Inflammatory macrophage (primary cell): Measurements from ENCODE around the gene CALHM3.

Experiments used
- DNase-seq, 2 donors: peaks; one replicate each; pipeline ENCODE4 v3.0.0-alpha.2; 2020 to 2022

The CALHM3 gene

DNA sequence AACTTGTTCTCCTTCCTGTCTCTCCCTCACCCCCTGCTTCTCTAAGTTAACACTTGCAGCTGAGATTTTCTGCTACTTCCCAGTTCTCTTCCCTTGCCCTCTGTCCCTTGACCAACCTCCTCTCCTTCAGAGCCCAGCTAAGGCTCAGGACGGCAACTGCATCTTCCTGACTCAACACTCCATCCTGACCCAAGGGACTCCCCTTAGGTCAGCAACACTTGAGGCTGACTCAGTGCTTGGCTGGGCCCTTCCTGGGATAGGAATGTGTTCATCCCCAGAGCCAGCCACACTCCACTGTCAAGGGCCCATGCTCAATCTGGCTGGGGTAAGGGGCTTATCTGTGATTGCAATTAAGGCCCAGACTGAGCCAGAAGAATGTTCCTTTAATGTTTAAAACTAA lies 30.3 kb downstream of the CALHM3 start:
- peak; percentile 43 to 63 for DNase-seq

DNA sequence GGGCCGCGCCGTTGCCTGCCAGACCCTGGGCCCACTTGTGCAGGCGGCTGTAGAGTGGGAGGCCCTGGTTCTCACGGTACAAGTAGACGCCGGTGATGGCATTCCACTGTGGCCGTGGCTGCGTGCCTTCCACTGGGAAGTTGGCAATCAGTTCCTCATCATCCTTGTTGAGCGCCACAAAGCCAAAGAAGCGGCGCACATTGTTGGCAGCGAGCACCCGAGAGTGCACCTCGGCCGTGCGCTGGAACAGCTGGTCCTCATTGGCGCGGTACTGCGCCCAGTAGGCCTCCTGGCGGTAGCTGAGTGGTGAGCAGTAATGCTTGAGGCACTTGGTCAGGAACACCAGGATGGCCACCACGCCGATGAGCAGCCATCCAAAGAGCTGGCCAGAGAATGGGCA lies 31.9 kb downstream of the CALHM3 start:
- no peak for DNase-seq

DNA sequence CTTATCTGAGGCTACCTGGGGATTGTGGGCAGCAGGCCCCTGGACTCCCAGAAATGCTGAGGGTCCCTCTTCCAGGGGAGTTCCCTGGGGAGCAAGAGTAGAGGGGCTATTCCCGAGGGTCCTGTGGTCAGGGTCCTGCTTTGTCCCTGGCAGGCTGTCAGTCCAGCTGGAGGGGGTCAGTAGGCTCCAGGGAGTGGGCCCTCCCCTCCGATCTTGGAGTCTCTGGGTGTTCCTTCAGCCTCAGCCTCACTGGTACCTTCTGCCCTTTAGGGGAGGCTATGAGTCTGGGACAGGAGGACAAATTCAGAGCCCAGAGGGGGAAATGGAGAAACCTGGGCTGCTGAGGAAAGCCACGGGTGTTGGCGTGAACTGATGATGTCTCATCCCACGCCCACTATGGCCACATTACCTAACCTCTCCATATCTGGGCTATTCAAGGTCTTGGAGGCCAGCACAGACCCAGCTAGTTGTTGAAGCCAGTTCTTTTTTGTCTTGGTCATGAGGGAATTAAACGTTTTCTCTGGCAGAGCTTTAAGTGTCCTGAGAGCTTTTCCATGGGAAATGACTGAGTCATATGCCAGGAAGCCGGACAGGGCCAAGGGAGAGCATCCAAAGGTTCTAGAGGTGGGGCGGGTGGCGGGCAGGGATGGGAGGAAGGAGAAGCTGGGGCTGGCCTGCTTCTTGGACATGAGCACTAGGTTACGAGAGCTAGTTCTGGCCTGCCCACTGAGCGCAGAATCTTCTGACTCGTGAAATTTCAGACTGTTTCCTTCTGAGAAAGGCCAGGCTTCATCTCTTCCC lies 33.1 kb downstream of the CALHM3 start:
- DNase-seq: peak; percentile 57 to 71

DNA sequence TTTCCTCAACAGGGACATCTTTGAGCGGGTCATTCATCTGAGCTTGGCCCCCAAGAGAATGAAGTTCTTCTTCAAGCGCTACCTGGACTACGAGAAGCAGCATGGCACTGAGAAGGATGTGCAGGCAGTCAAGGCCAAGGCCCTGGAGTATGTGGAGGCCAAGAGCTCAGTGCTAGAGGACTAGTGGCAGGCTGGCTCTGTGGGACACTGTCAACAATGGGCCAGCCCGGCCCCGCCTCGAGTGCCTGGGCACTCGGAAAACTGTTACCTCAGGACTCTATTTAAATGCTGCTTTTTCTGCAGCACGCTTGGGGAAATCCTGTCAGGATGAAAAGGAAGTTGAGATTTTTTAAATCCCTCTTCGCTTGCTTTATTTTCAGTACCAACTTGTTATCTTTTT lies 33.7 kb downstream of the CALHM3 start:
- DNase-seq: no peak

DNA sequence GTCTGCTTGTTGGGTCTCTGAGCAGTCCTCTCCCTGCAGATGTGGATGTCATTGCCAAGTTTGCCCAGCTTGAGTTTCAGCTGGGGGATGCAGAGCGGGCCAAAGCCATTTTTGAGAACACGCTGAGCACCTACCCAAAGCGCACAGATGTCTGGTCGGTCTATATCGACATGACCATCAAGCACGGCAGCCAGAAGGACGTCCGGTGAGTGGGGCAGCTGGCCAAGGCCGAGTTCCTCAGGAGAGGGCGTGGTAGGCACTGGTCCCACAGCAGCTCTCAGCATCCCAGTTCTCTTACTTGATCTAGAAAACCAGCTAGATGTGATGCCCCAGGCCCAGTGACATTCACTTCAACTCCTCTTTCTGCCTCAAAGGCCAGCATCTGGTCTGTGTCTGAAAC lies 34.6 kb downstream of the CALHM3 start:
- no peak for DNase-seq

DNA sequence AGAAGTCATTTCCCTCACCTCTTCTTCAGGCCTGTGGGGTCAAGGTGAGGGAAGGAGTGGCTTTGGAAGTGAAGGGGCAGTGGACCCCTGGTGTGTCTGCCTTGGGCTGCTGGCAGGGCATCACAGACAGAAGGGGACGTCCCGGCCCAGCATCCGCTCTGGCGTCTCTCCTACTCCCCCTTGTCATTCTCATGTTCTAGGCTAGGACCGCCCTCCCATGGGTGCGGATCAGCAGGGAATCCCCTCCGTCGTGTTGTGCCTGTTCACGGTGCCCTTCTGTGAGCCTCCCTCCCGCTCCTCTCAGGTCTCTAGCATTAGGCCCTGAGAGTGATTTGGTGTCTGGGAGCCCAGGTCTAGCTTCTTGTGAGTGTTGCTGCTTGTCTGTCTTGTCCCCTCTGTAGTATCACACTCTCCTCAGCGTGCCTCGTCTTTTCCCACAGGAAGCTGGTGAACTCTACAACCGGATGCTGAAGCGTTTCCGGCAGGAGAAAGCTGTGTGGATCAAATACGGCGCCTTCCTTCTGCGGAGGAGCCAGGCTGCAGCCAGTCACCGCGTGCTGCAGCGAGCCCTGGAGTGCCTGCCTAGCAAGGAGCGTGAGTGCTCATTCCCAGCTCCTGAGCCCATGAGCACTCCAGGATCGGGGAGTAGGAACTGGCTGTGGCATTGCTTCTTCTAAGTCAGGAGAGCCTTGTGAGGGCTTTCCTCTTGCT lies 35.4 kb downstream of the CALHM3 start:
- no peak for DNase-seq

DNA sequence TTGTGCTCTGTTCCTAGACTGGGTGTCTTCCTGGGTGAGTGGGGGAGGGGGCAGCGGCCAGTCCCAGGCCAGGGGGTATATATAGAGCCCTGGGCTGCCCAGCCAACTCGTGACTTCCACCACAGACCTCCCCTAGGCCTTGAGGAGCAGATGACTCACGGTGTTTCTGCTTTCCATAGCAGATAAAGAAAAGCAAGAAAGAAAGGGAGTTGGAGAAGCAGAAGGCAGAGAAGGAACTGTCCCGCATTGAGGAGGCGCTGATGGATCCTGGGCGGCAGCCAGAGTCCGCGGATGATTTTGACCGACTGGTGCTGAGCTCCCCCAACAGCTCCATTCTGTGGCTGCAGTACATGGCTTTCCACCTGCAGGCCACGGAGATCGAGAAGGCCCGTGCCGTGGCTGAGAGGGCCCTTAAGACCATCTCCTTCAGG lies 37.0 kb downstream of the CALHM3 start:
- peak; percentile 58 to 79 for DNase-seq

DNA sequence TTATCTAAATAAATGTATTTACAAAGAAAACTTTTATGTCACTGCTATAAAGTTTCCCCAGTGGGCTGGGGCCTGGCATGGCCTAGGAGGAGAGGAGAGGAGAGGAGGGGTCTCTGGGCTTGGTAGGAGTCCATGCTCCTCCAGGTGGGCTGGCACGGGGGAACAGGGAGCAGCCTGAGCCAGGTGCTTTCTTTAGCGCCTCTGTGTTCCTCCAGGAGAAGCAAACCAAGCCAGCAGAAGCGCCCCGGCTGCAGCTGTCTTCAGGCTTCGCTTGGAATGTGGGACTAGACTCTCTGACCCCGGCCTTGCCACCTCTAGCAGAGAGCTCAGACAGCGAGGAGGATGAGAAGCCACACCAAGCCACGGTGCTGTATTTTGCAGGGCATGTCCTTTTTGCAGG lies 37.4 kb downstream of the CALHM3 start:
- DNase-seq: no peak

DNA sequence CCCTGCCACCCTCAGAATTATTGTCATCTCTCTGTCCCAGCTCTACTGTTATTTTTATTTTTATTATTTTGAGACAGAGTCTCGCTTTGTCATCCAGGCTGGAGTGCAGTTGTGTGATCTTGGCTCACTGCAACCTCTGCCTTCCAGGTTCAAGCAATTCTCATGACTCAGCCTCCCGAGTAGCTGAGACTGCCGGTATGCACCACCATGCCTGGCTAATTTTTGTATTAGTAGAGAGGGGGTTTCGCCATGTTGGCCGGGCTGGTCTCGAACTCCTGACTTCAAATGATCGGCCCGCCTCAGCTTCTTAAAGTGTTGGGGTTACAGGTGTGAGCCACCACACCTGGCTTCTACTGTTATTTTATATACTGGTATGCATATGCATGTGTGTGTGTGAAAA lies 37.8 kb downstream of the CALHM3 start:
- no peak for DNase-seq

DNA sequence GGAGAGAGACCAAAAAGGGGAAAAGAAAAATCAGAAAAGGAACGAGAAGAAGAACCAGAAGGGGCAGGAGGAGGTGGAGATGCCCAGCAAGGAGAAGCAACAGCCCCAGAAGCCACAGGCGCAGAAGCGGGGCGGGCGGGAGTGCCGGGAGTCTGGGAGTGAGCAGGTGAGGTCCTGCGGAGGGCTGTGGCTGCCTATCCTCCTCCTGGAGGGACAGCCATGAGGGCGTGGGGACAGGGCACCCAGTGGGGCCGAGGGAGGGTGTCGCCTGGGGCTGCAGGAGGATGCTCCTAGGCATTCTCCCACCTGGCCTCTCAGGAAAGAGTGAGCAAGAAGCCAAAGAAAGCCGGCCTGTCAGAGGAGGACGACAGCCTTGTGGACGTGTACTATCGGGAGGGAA lies 38.6 kb downstream of the CALHM3 start:
- DNase-seq: no peak

DNA sequence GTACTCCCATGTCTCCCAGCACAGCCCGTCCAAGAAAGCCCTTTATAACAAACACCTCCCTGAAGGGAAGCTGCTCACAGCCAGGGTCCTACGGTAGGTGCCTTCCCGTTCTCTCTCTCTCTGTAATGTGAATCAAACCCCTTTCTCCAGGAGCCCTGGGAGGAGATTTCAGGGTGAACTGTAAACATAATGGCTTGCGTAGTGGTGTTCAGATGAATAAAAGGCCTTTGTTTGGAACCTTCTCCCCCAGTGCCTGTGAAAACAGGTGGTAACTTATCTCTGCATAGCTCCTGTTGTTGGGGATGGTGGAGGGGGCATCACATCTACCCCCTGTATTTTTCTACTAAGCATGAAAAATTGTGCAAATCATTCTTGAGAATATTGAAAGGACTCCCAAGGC lies 39.3 kb downstream of the CALHM3 start:
- DNase-seq: no peak

DNA sequence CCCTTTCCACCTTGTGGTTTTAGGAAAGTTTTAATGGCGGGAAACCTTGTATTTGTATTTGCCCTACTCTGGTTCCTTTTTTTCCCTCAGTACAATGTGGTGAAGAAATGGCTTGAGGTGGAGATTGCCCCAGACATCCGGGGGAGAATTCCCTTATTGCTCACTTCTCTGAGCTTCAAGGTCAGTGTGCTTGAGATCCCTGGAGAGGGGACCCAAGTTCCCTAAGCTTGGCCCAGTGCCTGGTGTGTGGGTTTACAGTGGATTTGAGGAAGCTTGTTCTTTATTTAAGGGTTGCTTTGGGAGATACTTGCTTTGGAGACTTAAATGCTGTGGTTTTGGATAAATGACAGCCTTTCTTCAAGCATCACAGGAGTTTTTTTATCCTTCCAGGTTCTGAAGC lies 45.2 kb downstream of the CALHM3 start:
- peak; percentile 92 to 96 for DNase-seq

DNA sequence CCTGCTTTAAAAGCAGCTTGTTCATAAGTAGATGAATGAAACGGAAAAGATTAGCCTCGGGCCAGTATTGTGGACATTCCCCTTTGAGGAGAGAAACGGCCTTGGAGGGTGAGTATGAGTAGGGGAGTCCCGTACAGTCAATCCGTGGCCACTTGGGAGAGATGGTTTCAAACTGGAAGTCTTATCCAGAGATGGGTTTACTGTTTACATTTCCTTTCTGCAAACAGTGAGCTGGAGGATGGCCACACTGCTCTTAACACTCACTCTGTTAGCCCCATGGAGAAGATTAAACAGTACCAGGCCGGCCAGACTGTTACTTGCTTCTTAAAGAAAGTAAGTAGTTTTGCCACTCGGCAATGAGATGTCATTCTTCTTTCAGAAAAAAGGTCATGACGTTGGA lies 47.1 kb downstream of the CALHM3 start:
- DNase-seq: no peak

DNA sequence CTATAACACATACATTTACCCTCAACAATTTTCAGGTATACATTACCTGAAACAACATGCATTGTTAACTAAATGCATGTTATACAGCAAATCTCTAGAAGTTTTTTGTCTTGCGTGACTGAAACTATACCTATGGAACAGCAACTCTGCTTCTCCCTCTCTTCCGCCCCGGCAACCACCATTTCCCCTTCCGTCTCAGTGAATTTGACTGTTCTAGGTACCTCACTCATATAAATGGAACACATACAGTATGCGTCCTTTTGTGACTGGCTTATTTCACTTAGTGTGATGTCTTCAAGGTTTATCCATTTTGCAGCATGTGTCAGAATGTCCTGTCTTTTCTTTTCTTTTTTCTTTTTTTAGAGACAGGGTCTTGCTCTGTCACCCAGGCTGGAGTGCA lies 49.4 kb downstream of the CALHM3 start:
- DNase-seq: no peak

DNA sequence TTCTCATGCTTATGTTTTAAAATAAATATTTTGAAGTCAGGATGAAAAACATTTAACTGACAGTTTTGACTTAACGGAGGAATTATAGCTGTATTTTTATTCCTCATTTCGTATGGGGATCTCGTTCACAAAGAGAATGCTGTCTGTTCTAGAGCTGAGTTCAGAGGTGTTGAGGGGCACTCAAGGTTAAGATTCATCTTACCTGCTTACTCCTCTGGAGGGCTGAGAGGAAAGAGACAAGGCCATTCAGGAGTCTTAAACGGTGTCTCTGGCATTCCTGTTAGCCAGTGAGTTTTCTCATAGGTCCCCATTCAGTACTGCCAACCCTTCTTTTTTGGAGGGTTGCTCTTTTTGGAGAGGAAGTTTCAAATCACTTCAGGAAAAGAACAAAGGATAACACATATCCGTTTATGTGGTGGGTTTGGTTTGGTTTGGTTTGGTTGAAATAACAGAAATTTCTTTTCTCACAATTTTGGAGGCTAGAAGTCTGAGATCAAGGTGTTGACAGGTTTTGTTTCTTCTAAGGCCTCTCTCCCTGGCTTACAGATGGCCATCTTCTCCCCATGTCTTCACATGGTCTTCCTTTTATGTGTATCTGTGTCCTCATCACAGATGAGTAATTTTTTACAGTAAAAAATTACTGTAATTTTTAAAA lies 49.9 kb downstream of the CALHM3 start:
- DNase-seq: no peak

DNA sequence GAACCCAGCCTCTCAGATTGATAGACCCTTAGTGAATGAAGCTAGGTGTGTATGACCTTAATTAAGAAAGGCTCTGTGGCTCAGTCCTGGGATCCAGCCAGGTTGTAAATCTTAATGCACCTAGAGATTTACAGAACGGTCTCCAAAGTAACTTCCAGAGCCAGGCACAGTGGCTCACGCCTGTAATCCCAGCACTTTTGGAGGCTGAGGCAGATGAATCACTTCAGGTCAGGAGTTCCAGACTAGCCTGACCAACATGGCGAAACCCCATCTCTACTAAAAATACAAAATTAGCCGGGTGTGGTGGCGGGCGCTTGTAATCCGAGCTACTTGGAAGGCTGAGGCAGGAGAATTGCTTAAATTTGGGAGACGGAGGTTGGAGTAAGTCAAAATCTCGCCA lies 51.2 kb downstream of the CALHM3 start:
- no peak for DNase-seq

DNA sequence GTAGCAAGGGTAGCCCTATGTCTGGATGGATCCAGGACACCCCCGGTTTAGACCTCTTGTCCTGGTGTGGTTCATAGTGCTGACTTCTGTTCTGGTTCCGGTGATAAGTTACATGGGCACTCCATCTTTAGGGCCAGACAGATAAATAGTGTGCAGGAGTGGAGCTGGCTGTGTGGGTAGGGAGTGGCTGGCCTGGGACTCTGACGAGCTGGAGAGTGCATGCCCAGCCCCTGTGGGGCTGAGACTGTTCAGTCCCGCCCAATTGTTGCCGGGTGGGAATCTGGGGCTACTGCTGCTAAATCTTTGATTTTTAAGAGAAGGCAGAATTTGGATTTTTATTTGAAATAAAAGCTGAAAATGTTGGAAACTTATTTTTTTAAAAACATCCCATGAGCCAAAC lies 55.3 kb downstream of the CALHM3 start:
- DNase-seq: no peak
